Measurements from ENCODE around the gene SCGB1C1.
"Not testable (repeated sequence)": the region's sequence is repeated elsewhere in the genome, so short reads cannot be mapped to it uniquely, and the experiment has no call there.

GRCh38 chr11:180242-180641 is 12.6 kb upstream of the SCGB1C1 start:
- TF ChIP-seq EP300 (IDR thresholded peaks at IDR 0.05; ENCODE audit: low read length); POLR2A (conservative IDR thresholded peaks at IDR 0.05); BCL6 (CRISPR knock-in tag; IDR thresholded peaks at IDR 0.05); CHD4 (IDR thresholded peaks at IDR 0.05; ENCODE audit: insufficient read depth, insufficient replicate concordance, low read depth, low read length, poor library complexity, severe bottlenecking); GTF2F1 (IDR thresholded peaks at IDR 0.05; ENCODE audit: low read depth, low read length); FOXM1 (IDR thresholded peaks at IDR 0.05; ENCODE audit: low read depth); FOXM1 (CRISPR knock-in tag; IDR thresholded peaks at IDR 0.05; ENCODE audit: low read depth); ZC3H4 (CRISPR knock-in tag; IDR thresholded peaks at IDR 0.05; ENCODE audit: borderline replicate concordance); HNRNPLL (IDR thresholded peaks at IDR 0.05; ENCODE audit: low read depth, low read length, poor library complexity, severe bottlenecking); HDAC6 (IDR thresholded peaks at IDR 0.05; ENCODE audit: low read depth, low read length); SREBF2 (CRISPR knock-in tag; IDR thresholded peaks at IDR 0.05): not testable (repeated sequence)
- TF ChIP-seq CTCF (IDR thresholded peaks at IDR 0.05 in 2 of 3, conservative IDR thresholded peaks at IDR 0.05 in 1 of 3; ENCODE audit: insufficient read depth in 2 of 3, low read depth in 1 of 3, low read length in 3 of 3): 0 out of 6 replicates have a peak, but pooled peaks of 2 of the 3 experiments have one; percentile 3 to 13

All from K562 (cell line).